Measurements from ENCODE around the gene CLNK.

- TF ChIP-seq CTCF (IDR thresholded peaks at IDR 0.05) (no peak), ZFX (IDR thresholded peaks at IDR 0.05; ENCODE audit: borderline replicate concordance) (no peak)
These were observed 157.9 kb downstream of the CLNK start for GRCh38 chr4:10526429-10527222.

All from 22Rv1 (cell line).